HG03139 (cell line): Measurements from ENCODE around the gene EYA3.

Experiments used
- ATAC-seq: cut with Tn5 transposase; IDR thresholded peaks from one replicate; pipeline ENCODE4 v1.9.1; 2021; ENCODE audit not compliant: unreplicated experiment

The EYA3 gene

DNA sequence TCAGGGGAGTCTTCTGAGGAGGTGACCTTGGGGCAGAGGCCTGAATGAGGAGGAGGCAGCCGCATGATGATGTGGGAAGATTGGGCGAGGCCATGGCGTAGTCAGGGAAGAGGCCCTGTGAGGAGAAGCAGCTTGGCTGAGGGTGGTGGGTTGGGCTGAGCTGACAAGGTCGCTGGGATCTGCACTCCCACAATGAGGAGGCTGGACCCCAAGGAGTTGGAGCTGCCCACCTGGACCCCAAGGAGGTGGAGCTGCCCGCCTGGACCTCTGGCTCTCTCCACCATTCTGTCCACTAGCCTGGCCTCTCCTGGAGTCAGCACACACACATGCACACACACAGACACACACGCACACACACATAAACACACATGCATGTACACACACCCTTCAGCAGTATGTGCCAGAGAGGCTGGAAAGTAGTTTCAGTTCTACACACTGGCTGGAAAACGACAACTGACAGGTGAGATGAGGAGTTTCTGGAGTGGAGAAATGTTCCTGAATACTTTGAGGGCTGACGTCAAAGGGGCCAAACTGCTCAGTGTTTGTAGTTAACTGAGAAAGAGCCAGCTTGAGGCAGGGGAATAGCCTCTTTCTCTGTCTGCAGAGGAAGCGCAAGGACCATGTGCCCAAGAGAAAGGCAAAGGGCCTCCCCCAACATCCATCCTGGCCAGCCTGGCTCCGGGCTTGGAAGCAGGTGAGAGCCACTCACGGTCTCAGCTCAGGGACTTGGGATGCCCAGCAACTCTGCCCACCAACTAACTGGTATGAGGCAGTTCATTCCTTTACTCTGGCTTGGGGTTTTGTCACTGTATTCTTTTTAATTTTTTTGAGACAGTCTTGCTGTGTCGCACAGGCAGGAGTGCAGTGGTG, 146.5 kb downstream of the EYA3 start:
- ATAC-seq, result no peak

DNA sequence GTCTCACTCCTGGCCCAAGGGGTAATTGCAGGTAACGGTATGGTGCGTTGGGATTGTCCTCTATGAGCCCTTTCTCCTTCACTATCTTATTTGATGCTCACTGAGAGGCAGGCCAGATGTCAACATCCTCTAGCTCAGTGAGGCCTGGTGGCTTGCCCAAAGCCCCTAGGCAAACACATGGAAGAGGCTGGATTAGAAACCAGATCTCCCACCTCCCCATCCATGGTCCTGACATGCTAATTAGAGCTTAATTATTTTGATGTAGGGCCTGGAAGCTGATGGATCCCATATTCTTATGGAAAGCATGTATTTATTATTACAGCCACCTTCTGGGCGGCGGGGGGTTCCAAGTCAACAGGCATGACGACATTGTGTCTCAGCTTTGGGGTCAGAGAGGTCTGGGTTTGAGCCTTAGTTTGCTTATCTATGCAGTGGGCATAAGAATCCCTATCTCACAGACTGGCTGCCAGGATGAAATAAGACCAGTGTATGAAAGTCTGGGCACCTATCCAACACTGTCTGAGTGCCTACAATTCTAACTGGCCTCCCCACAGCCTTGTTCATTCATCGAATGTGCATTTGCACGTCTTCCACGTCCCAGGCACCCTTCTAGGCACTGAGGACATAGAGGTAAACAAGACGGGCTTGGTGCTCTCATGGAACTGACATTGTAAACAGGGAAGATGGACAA, 147.4 kb downstream of the EYA3 start:
- ATAC-seq, result no peak

DNA sequence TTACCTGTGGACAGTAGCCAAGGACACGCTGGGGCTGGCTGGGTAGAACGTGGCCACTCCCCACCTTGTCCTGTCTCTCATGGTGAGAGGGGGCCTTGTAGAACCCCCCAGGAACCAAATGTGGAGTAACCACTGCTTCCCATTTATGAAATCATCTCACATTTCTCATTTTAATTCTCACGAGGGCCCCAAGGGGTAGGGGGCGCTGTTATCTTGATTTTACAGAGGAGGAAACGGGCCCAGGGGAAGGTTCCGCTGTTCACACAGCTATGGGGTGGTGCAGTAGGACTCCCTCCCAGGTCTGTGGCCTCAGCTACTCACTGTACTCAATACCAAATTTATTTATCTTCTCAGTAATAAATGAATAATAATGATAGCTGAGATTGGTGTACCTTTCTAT, 148.1 kb downstream of the EYA3 start:
- ATAC-seq, result no peak

DNA sequence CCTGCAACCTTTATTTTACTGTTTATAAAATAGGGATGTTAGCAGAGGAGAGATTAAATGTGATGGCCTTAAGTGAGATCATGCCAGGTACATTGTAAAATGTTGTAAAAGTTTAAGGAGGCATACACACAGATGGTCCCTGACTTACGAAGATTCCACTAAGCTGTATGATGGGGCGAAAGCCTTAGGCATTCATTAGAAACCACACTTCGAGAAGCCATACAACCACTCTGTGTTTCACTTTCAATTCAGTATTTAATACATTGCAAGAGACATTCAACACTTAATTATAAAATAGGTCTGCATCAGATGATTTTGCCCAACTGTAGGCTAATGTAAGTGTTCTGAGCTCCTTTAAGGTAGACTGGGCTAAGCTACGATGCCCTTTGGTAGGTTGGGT, 149.9 kb downstream of the EYA3 start:
- no peak for ATAC-seq

DNA sequence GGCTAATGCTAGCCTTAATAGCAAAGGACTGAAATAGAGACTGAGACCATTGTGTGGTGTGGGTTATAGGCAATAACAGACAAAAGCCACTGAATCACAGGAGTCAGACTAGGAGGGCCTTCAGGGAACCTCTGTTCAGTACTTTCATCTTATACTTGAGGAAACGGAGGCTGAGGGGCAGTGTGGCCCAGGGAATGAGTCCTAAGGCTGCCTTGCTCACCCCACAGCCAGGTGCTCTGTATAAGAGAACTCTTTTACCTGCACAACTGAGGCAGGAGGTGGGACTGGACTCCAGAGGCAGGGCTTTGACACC, 150.9 kb downstream of the EYA3 start:
- ATAC-seq, result no peak

DNA sequence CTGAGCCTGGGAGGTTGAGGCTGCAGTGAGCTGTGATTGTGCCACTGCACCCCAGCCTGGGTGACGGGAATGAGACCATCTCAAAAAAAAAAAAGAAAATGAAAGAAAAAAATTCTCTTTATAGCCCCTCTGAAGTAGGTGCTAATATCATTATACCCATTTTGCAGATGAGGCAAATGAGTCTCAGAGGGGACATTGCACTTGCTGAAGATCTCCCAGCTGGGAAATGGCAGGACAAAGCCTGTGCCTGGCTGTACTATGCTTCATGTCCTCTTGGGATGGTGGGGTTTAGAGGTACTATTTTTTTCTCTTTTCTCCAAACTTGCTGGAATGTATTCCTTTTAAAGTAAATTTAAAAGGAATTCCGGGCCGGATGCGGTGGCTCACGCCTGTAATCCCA, 152.0 kb downstream of the EYA3 start:
- ATAC-seq, result no peak

DNA sequence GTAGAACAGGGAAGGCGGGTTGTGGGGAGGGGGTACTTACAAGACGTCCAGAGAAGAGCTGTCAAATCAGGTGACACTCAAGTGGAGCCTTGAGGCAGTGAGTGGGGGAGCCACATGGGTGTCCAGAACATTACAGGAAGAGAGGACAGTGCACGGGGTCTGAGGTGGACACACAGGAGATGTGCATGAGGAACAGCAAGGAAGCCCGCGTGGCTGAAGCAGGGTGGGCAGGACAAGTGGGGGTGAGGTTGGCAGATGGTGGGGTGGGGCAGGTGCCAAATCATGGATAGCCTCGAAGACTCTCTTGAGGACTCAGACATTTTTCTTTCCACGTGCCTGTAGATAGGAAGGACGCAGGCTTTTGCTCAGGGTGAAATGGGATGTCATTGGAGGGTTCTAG, 152.7 kb downstream of the EYA3 start:
- ATAC-seq, result no peak

DNA sequence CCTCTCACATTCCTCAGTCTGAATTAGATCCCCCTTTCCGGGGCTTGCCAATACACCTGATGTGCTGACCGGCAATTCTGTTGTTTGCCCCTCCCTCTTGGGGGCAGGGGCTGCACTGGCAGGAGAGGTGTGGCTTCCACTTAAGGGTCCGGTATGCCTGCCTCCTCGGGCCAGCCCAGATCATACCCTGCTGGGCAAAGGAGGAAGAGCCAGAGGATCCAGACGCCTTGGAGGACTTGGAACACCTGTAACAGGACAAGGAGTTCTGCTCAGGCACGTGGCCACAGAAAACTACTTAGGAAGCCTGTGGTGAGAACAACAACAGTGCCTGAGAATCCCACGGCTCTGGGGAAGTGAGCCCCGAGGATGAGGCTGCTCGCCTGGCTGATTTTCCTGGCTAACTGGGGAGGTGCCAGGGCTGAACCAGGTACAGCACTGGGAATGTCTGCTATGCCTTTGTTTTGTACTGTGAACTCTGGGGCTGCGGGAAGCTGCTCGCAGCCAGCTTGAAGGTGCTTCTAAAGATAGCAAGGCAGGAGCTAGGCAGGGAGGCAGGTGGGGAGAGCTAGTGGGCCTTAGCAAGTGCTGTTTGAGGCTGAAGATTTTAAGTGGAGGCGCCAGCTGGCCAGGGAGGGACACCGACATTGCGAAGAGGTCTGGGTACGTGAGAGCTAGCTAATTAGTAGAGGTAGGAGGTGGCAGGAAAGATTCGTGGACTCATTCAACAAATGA, 153.4 kb downstream of the EYA3 start, which contains the start of gene SMPDL3B:
Gene SMPDL3B (plus strand): TSS at position 183 of the 732 bp plus-strand sequence. CDS start 184 bp downstream, at position 367.
- no peak for ATAC-seq

DNA sequence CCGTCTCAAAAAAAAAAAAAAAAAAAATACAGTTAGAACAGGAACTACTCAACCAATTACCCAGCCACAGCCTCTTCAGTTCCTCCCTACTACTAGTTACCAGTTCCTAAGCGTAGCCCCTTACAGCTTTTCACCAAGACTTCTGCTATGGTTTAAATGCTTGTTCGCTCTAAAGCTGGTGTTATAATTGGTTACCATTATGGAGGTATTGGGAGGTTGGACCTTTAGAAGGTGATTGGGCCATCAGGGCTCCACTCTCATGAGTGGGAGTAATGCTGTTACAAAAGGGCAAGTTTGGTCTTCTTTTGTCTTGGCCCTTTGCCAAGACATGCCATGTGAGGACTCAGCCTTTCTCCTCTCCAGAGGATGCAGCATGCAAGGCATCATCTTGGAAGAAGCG, 156.7 kb downstream of the EYA3 start:
- ATAC-seq, result no peak

DNA sequence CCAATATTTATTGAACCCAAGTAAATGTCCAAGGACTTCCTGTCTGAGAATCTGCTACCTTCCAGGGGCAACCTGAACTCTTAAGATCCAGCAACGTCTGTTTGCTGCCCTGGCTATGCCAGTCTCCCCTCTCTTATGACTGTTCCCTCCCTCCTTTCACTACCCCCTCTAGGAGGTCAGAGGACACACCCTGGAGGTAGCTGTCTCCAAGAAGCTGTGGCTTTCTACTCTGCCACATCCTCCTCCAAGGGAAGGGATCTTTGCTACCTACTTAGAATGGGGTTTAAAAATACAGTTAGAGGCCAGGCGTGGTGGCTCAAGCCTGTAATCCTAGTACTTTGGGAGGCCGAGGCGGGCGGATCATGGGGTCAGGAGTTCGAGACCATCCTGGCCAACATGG, 157.2 kb downstream of the EYA3 start:
- no peak for ATAC-seq

DNA sequence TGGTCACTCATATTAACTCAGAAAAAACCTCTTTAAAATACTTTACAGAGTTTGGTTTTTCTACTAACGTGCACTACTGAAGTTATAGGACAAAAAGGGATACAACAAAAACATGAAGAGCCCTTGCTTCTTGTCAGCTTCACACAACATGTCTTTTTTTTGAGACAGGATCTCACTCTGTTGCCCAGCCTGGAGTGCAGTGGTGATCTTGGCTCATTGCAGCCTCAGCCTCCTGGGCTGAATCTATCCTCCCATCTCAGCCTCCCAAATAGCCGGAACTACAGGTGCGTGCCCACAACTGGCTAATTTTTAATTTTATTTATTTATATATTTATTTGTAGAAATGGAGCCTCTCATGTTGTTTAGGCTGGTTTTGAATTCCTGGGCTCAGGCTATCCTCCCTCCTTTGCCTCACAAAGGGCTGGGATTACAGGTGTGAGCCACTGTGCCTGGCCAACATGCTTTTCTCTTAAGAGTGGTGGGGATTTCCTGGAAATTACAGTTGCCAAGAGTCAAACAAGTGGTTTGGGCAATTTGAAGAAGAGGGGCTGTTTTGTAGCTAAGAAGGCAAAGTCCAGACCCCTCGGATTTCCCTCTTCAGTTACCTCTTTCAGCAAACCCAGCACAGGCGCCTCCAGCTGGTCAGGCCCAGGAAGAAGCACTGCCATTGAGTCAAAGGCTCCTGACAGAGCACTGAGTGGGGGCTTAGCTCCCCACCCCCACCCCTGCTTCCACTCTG, 160.0 kb downstream of the EYA3 start:
- ATAC-seq, result no peak

DNA sequence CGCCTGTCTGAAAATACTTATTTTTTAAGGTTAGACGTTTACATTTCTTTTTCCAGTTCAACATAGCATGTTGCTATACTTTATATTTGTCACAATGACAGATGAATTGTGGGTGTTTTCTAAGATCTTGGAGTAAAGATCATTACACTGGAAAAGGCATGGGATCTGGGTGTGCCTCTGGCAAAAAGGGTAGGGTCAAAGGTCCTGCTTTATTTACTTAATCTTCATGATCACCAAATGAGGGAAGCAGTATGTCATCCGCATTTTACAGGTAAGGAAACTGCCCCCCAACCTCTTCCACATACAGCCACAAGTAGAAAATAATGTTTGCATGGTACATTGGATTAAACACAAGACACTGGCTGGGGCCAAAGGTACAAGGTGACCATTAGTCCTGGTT, 166.1 kb downstream of the EYA3 start:
- no peak for ATAC-seq
